H1 (cell line): ENCODE measurements around the gene TMEM203.

ENCODE experiments used
- CTCF ChIP-seq, 3 experiments: IDR thresholded peaks; 1 replicate in 2 of 3; 2 replicates in 1 of 3; pipeline versions ENCODE4 v1.5.1 to v1.6.1; 2011; ENCODE audit warnings: low read length in 3 of 3, mild to moderate bottlenecking in 3 of 3, inconsistent platforms in 2 of 3, low read depth in 1 of 3, moderate library complexity in 1 of 3; ENCODE audit not compliant: insufficient read depth in 1 of 3; ENCODE audit errors: control extremely low read depth in 1 of 3
- POLR2AphosphoS5 ChIP-seq: IDR thresholded peaks from 2 replicates; pipeline ENCODE4 v1.6.1; 2011; ENCODE audit warnings: low read depth, low read length
- RXRA ChIP-seq: IDR thresholded peaks from 2 replicates; pipeline ENCODE4 v1.6.1; 2011; ENCODE audit warnings: low read depth, mild to moderate bottlenecking, low read length, moderate library complexity; ENCODE audit not compliant: insufficient read depth

- no peak for TF ChIP-seq CTCF (IDR thresholded peaks at IDR 0.05; ENCODE audit: control extremely low read depth in 1 of 3, insufficient read depth in 1 of 3, low read depth in 1 of 3, low read length in 3 of 3)
- TF ChIP-seq POLR2AphosphoS5: no peak
- no peak for TF ChIP-seq RXRA
Measured at GRCh38 chr9:137228506-137228967, 23.1 kb upstream of the TMEM203 start.
